Hepatocyte (in vitro differentiated cells): ENCODE measurements around the gene MYH7.

Source experiments
- EZH2phosphoT487 ChIP-seq: fragments of 200-600 bp; sonication (generic); IDR thresholded peaks from one replicate; pipeline ENCODE4 v1.6.1; 2018; ENCODE audit warnings: antibody characterized with exemption, mild to moderate bottlenecking, low read depth, moderate library complexity; ENCODE audit not compliant: unreplicated experiment, severe bottlenecking
- TF ChIP-seq, protein P1 (sequence below): fragments of 200-600 bp; sonication (generic); IDR thresholded peaks from 2 replicates; pipeline ENCODE4 v1.5.1; 2016; ENCODE audit warnings: antibody characterized with exemption, mild to moderate bottlenecking; ENCODE audit not compliant: poor library complexity

- TF ChIP-seq, protein P1, sequence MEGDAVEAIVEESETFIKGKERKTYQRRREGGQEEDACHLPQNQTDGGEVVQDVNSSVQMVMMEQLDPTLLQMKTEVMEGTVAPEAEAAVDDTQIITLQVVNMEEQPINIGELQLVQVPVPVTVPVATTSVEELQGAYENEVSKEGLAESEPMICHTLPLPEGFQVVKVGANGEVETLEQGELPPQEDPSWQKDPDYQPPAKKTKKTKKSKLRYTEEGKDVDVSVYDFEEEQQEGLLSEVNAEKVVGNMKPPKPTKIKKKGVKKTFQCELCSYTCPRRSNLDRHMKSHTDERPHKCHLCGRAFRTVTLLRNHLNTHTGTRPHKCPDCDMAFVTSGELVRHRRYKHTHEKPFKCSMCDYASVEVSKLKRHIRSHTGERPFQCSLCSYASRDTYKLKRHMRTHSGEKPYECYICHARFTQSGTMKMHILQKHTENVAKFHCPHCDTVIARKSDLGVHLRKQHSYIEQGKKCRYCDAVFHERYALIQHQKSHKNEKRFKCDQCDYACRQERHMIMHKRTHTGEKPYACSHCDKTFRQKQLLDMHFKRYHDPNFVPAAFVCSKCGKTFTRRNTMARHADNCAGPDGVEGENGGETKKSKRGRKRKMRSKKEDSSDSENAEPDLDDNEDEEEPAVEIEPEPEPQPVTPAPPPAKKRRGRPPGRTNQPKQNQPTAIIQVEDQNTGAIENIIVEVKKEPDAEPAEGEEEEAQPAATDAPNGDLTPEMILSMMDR, result no peak
- TF ChIP-seq EZH2phosphoT487, result no peak
Measured at GRCh38 chr14:23378612-23379220, 56.7 kb downstream of the MYH7 start.
